HG03039 (cell line): Measurements from ENCODE around the gene MR1.

Experiments
- ATAC-seq: cut with Tn5 transposase; IDR thresholded peaks from one replicate; pipeline ENCODE4 v1.9.1; 2021; ENCODE audit warnings: mild to moderate bottlenecking, moderate library complexity; ENCODE audit not compliant: unreplicated experiment

MR1 gene

DNA sequence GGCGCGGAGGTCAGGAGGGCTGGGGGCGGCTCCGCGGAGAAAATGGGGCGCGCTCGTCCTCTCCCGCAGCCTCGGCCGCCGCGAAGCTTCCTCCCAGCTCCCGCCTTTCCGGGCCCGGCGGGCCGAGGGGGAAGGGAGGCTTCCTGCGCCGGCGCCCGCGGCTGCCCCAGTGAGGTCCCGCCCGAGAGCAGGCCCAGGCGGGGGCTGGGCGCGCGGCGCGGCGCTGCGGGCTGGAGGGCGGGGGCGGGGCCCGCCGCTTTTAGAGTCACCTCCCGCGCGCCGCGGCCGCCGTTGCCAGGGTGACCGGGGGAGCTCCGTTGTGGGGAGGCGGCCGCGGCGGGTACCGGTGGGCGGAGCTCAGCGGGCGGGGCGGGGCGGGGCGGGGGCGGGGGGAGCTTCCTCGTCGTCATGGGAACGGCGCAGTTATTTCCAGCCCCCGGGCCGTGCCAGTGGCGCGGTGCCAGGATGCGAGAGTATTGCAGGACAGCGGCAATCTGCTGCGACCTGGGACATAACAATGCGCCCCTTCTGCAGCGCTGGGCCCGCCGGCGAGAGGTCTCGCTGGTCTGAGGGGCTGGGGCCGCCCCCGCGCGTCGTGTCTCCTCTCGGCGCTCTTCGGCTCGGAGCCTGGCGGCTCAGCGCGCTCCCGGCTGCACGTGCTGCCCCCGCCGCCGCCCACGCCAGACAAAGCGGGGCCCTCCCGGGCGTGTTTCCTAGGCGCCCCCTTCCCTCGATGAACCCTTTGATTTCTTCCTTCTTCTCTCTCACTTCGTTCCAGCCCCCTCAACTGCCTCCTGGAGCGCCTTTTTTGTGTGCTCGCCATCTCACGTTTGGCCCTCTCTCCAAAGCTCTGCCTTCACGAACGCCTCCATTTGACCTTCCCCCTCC lies 71.6 kb downstream of the MR1 start:
- peak; percentile 68 for ATAC-seq

DNA sequence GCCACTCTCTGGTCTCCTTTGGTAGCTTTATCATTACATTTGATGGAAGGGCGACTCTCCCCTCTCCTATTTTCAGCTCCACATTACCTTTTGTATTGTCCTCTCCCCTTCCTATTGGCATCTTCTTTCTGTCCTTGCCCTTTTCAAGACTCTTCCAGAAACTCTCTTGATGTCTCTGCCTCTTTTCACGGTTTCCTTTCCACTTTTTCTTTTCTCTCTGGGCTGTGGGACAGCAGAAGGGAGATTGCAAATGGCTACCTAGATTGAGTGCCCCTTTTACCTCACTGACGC lies 72.2 kb downstream of the MR1 start:
- ATAC-seq = no peak

DNA sequence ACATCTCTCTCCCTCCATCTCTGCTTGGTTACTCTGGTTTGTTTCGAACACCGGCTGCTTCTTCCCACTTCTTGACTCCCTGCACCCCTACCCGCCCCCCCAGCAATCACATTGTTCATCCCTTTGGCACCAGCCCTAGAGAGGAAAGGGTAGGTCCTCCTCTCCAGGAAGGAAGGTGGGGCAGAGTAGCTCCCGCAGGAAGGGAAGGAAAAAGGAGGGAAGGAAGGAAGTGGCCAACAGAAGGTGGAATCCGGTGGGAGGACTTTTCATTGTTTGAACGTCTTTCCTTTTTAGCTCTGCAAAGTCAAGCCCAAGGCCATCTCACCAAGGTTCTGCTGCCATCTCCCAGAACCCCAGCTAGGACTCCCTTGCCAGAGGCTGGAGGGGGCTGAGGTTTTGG lies 72.7 kb downstream of the MR1 start:
- no peak for ATAC-seq

DNA sequence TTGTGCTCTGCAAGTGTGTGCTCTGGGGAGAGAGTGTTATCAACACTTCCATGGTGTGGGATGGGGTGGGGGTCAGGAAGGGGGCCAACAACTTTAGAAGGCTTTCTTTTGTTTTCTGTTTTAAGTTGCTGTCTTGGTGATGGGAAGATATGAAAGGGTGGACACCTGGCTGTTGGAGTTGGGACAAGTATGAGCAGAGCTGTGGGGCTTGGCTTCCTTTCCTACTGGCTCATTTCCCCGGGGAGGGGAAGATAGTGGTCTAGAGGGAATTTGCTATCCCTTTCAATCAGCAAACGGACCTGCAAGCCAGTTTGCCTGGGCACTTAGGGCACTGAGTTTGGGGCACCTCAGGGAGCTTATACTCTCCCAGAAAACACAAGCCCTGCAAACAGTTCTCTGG lies 73.9 kb downstream of the MR1 start:
- no peak for ATAC-seq

DNA sequence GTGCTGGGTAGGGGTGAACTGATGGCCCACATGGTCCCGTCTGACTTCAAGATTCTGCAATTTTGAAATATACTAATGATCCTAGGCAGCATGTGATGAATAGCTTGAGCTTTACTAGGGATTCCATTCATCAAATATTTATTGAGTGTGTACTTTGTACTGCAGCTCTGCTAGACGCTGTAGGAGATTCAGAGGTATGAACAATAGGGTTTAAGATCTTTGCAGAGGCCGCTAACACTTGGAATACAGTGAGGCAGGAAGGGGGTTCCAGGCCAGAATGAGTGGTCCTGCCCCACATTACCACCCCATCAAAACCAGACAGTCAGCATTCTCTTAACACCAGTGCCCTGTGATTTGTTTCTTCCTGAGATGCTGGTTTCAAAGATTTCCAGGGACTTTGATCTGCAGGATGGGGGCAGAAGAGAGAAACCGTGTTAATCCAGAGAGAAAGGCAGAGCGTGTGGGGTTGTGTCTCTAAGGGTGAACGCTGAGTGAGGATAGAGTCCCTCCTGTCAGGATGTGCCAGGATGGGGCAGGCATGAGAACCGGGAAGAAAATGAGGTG lies 74.6 kb downstream of the MR1 start:
- ATAC-seq = no peak

DNA sequence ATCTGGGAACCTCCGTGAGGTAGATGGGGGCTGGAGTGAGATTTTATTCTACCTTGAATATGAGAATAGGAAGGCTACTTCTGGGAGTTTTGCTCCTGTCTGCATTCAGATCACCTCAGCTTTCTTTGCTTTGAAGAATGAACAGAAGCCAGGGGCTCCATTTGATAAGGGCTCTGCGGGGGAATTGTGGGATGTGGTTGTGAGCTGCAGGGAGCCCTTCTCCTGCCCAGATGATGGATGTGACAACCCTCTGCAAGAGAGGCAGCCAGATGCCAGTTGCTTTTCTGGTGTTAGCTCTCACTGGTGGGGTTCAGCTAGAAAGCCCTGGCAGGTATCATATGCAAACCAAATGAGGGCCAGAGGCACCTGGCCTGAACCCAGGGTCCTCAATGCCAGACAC lies 76.2 kb downstream of the MR1 start:
- no peak for ATAC-seq
